GM12878 (cell line): ENCODE measurements around the gene FGF1. TPM values are rescaled to one million over a fixed set of nuclear protein-coding genes. Genes with fewer than 3 reads are reported as not detected.

Source experiments
- ATAC-seq: fragments of 200-7000 bp; cut with Tn5 transposase; 3 replicates; pipeline ENCODE4 v1.9.1; 2020; ENCODE audit warnings: mild to moderate bottlenecking, moderate library complexity
- BruUV-seq: library from RNA; stranded (reverse); fragments of 400-500 nt; replicated peaks from 2 replicates; lab custom pipeline; 2021; lab: Mats Ljungman, UMichigan
- CTCF ChIA-PET: fragments of 300-600 bp; sonication (Branson Sonifier 250); formaldehyde crosslinking; extraction: SDS; loops from one replicate; lab custom pipeline; 2021; ENCODE audit warnings: inconsistent platforms; lab: Yijun Ruan, JAX
- POLR2A ChIA-PET: fragments of 350-600 bp; formaldehyde crosslinking; extraction: SDS; loops from one replicate; lab custom pipeline; 2021; ENCODE audit warnings: inconsistent platforms; lab: Charles Lee
- RAD21 ChIA-PET: fragments of 300-600 bp; sonication (Branson Sonifier 250); formaldehyde crosslinking; loops from one replicate; lab custom pipeline; 2023; ENCODE audit warnings: antibody characterized with exemption; ENCODE audit not compliant: unreplicated experiment; lab: Charles Lee
- SMC1A ChIA-PET: fragments of 300-600 bp; sonication (Branson Sonifier 250); formaldehyde crosslinking; loops from one replicate; lab custom pipeline; 2023; ENCODE audit not compliant: unreplicated experiment, uncharacterized antibody; lab: Charles Lee
- DNase-seq: peaks from one replicate; pipeline ENCODE4 v3.0.0-alpha.2; 2011; ENCODE audit warnings: low read depth, low spot score
- FAIRE-seq: peaks from 3 replicates; lab custom pipeline; 2011; peaks lifted over from hg19 to GRCh38; lab: Jason Lieb, UNC
- H2AFZ ChIP-seq: 2 replicates; pipeline ENCODE4 v1.6.0; 2011; ENCODE audit warnings: low read depth, low read length, control low read depth; ENCODE audit not compliant: control insufficient read depth
- H3K27ac ChIP-seq: 2 replicates; pipeline ENCODE4 v1.5.1; 2011; ENCODE audit warnings: control low read depth; ENCODE audit not compliant: control insufficient read depth, insufficient read depth
- H3K27me3 ChIP-seq, 2 experiments: replicated peaks in 1 of 2; 2 replicates each; pipeline versions ENCODE4 v1.6.0 to v1.6.1; 2011; ENCODE audit warnings: low read length in 1 of 2; ENCODE audit not compliant: control insufficient read depth in 2 of 2, insufficient read depth in 2 of 2
- H3K36me3 ChIP-seq, 2 experiments: 2 replicates each; pipeline ENCODE4 v1.5.1; 2011; ENCODE audit warnings: low read length in 1 of 2; ENCODE audit not compliant: control insufficient read depth in 2 of 2, insufficient read depth in 2 of 2
- H3K4me1 ChIP-seq: 2 replicates; pipeline ENCODE4 v1.6.1; 2011; ENCODE audit warnings: mild to moderate bottlenecking, low read length, moderate library complexity, mixed read lengths; ENCODE audit not compliant: control insufficient read depth, insufficient read depth
- H3K4me2 ChIP-seq: 2 replicates; pipeline ENCODE4 v1.6.0; 2011; ENCODE audit warnings: control low read depth; ENCODE audit not compliant: control insufficient read depth, insufficient read depth
- H3K4me3 ChIP-seq: fragments of 200-600 bp; sonication (generic); 2 replicates; pipeline ENCODE4 v1.5.1; 2016
- H3K79me2 ChIP-seq: 2 replicates; pipeline ENCODE4 v1.6.0; 2011; ENCODE audit warnings: low read length; ENCODE audit not compliant: control insufficient read depth, insufficient read depth
- H3K9ac ChIP-seq: 2 replicates; pipeline ENCODE4 v1.8.0; 2011; ENCODE audit warnings: low read length, control low read depth, mixed read lengths; ENCODE audit not compliant: control insufficient read depth, insufficient read depth
- H3K9me3 ChIP-seq: replicated peaks from 3 replicates; pipeline ENCODE4 v1.5.1; 2011; ENCODE audit warnings: mild to moderate bottlenecking, low read length; ENCODE audit not compliant: control insufficient read depth, insufficient read depth
- H4K20me1 ChIP-seq: 2 replicates; pipeline ENCODE4 v1.6.0; 2011; ENCODE audit not compliant: control insufficient read depth, insufficient read depth
- CBFB ChIP-seq: IDR thresholded peaks from 2 replicates; pipeline ENCODE4 v1.6.1; 2016; ENCODE audit warnings: antibody characterized with exemption, low read depth
- CBX5 ChIP-seq: sonication (generic); IDR thresholded peaks from 2 replicates; pipeline ENCODE4 v1.6.1; 2016; ENCODE audit warnings: low read depth, moderate library complexity, mild to moderate bottlenecking, inconsistent platforms
- EED ChIP-seq: sonication (generic); IDR thresholded peaks from 2 replicates; pipeline ENCODE4 v1.6.1; 2016; ENCODE audit warnings: antibody characterized with exemption, low read depth
- HCFC1 ChIP-seq: fragments of 150-350 bp; IDR thresholded peaks from 2 replicates; pipeline ENCODE4 v1.6.1; 2014; ENCODE audit warnings: low read length
- IKZF2 ChIP-seq, 2 experiments: fragments of 450-650 bp; IDR thresholded peaks; 2 replicates each; pipeline ENCODE4 v1.6.1; 2017; ENCODE audit warnings: mild to moderate bottlenecking in 2 of 2, moderate library complexity in 2 of 2
- POU2F2 ChIP-seq: IDR thresholded peaks from 3 replicates; pipeline ENCODE4 v1.6.1; 2011; ENCODE audit warnings: low read depth, mild to moderate bottlenecking, low read length, borderline replicate concordance
- RELA ChIP-seq: fragments of 450-650 bp; IDR thresholded peaks from 2 replicates; pipeline ENCODE4 v1.8.0; 2014; ENCODE audit warnings: borderline replicate concordance; ENCODE audit not compliant: partially characterized antibody
- SMARCA5 ChIP-seq: fragments of 450-650 bp; IDR thresholded peaks from 2 replicates; pipeline ENCODE4 v1.6.1; 2017; ENCODE audit warnings: mild to moderate bottlenecking
- SRF ChIP-seq, 2 experiments: IDR thresholded peaks; 2 replicates each; pipeline ENCODE4 v1.6.1; 2011; ENCODE audit warnings: low read depth in 2 of 2, low read length in 2 of 2, mild to moderate bottlenecking in 1 of 2, moderate library complexity in 1 of 2
- TCF12 ChIP-seq: IDR thresholded peaks from 2 replicates; pipeline ENCODE4 v1.6.1; 2011; ENCODE audit warnings: low read depth, mild to moderate bottlenecking, low read length
- ZNF274 ChIP-seq: IDR thresholded peaks from one replicate; pipeline ENCODE4 v1.8.0; 2011; ENCODE audit not compliant: insufficient read length, insufficient read depth
- WGBS: methylation state at CpG from one replicate; pipeline ENCODE4 v1.1.6; 2016; ENCODE audit warnings: low lambda C conversion rate; ENCODE audit not compliant: insufficient replicate concordance, insufficient coverage; ENCODE audit errors: missing lambda C conversion rate; 5-methylcytosine and 5-hydroxymethylcytosine counted together
- in situ Hi-C: fragments of 300-500 bp; cut with MboI; formaldehyde crosslinking; loops from 9 replicates; pipeline ENCODE4 v1.14.3; 2018; ENCODE audit warnings: mixed read lengths
- intact Hi-C: fragments of 100-400 bp; cut with micrococcal nuclease; formaldehyde crosslinking; loops from one replicate; pipeline ENCODE4 v1.14.2; 2022; ENCODE audit not compliant: unreplicated experiment
- polyA plus RNA-seq, 11 experiments: library from polyadenylated mRNA; depleted of rRNA in 4 of 11; unstranded in 6 of 11; stranded (reverse) in 5 of 11; fragments of >200 nt; fragmentation: Nextera tagmentation in 4 of 11; fragmentation: Illumina TruSeq in 1 of 11; extraction: Ambion mirVana in 4 of 11; extraction: Trizol in 1 of 11; gene quantifications; 1 replicate in 1 of 11; 2 replicates in 10 of 11; pipeline versions ENCODE4 v1.2.1 to v1.2.3, GENCODE V29; 2011 to 2016; ENCODE audit warnings: inconsistent platforms in 2 of 11, missing spikeins in 2 of 11, low read depth in 1 of 11
- total RNA-seq, 4 experiments: library from RNA; depleted of rRNA in 3 of 4; stranded (reverse); fragments of >200 nt in 3 of 4; fragmentation: Illumina TruSeq in 1 of 4; extraction: Trizol in 1 of 4; gene quantifications; 2 replicates each; pipeline versions ENCODE4 v1.2.1 to v1.2.3, GENCODE V29; 2013 to 2021
- TF ChIP-seq, protein P1 (sequence below): IDR thresholded peaks from 2 replicates; pipeline ENCODE4 v1.6.1; 2011; ENCODE audit warnings: low read depth, low read length, improper control_type of control experiment, borderline replicate concordance
- TF ChIP-seq, protein P2 (sequence below): fragments of 450-650 bp; IDR thresholded peaks from 2 replicates; pipeline ENCODE4 v1.6.1; 2017; ENCODE audit warnings: mild to moderate bottlenecking, moderate library complexity

FGF1 gene
- total and polyA plus RNA-seq, 10 of the 15 experiments (the other 5 are each of a cell fraction or from before 2014, with no cell fraction given): not detected

DNA sequence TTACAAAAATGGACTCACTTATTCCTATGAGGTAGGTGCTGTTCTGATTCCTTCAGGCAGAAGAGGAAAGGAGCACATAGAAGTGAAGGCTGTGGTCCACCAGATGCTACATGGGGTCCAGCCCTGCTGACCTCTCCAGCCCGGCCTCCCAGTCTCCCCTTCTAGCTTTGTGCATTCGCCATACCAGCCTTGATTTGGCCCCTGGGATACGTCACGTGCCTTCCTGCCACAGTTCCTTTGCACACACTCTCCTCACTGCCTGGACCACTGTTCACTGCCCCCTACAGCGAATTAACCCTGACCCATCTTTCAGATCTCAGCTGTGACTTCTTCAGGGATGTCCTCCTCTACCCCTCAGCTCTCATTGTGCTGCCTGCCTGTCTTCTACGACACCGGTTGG is 32.6 kb downstream of the FGF1 start (continued):
- TF ChIP-seq SRF (IDR thresholded peaks at IDR 0.05; ENCODE audit: low read depth in 2 of 2, low read length in 2 of 2) (no peak), RELA (no peak), CBX5 (no peak)

DNA sequence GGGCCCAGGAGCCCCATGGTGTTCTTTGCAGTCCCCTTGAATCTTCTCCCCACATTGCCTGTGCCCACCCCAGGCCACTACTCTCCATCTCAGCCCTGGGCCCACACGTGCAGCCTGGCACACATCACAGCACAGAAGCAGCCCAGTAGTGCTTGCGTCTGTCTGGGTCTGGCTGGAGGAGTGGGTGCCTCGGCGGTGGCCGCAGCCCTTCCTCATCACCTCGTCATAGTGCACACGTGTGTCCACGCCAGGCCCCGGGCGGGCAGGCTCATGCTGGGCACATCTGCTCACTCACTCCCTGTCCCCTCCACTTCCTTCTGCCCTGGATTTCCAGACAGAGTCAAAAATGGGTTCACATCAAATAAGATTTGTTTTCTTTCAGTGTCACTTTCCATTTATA is 33.3 kb downstream of the FGF1 start:
- intact Hi-C loops: no loop called here
- Histone ChIP-seq H3K79me2 (no peaks in the 10 kb centered on the region), H3K4me1 (no peaks in the 10 kb centered on the region), H3K9me3 (no peaks in the 10 kb centered on the region), H3K4me3 (no peak overlapping the region), H3K27me3 (no peaks in the 10 kb centered on the region; a peak in 2 of 4 replicates), H3K9ac (no peak overlapping the region), H2AFZ (no peak overlapping the region), H4K20me1 (no peaks in the 10 kb centered on the region), H3K36me3 (no peaks in the 10 kb centered on the region), H3K4me2 (no peak overlapping the region), H3K27ac (no peak overlapping the region)
- CTCF ChIA-PET: no interaction called here
- SMC1A ChIA-PET: no interaction called here
- WGBS: 24% methylated on average over 10 of the region's 10 CpGs
- BruUV-seq: no TSS peak
- TF ChIP-seq HCFC1: no peak
- no peak for ATAC-seq
- no peak for FAIRE-seq
- in situ Hi-C loops: no loop called here
- POLR2A ChIA-PET: no interaction called here
- no peak for DNase-seq
- RAD21 ChIA-PET: no interaction called here

GRCh38 chr5:142650881-142651280 is 35.0 kb downstream of the FGF1 start:
- Histone ChIP-seq H3K4me2 (no peak overlapping the region), H3K4me1 (no peaks in the 10 kb centered on the region), H3K27ac (no peak overlapping the region), H3K27me3 (no peaks in the 10 kb centered on the region; a peak in 1 of 4 replicates), H2AFZ (no peak overlapping the region), H3K36me3 (no peaks in the 10 kb centered on the region), H3K79me2 (no peaks in the 10 kb centered on the region), H3K9me3 (no peaks in the 10 kb centered on the region), H4K20me1 (no peaks in the 10 kb centered on the region), H3K4me3 (no peak overlapping the region), H3K9ac (no peak overlapping the region)
- BruUV-seq: no TSS peak
- 0% methylated on average over 8 of the region's 8 CpGs for WGBS
- ChIA-PET RAD21 (no interaction called here), SMC1A (no interaction called here), CTCF (interaction anchor here (1.8 kb wide), 1 partner anchor 48 kb away, joined by 5 read pairs; no protein-coding TSS in a partner anchor), POLR2A (no interaction called here)
- in situ Hi-C loops (no loop called here), intact Hi-C loops (no loop called here)
- no peak for FAIRE-seq
- DNase-seq: no peak
- no peak for ATAC-seq
- no peak for TF ChIP-seq TCF12
- TF ChIP-seq POU2F2: no peak
- no peak for TF ChIP-seq IKZF2 (IDR thresholded peaks at IDR 0.05)
- TF ChIP-seq CBFB: no peak
- TF ChIP-seq CBX5: no peak
- TF ChIP-seq, protein P1, sequence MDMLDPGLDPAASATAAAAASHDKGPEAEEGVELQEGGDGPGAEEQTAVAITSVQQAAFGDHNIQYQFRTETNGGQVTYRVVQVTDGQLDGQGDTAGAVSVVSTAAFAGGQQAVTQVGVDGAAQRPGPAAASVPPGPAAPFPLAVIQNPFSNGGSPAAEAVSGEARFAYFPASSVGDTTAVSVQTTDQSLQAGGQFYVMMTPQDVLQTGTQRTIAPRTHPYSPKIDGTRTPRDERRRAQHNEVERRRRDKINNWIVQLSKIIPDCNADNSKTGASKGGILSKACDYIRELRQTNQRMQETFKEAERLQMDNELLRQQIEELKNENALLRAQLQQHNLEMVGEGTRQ: no peak
- TF ChIP-seq SMARCA5: no peak
- TF ChIP-seq EED: no peak
- no peak for TF ChIP-seq ZNF274
- TF ChIP-seq, protein P2, sequence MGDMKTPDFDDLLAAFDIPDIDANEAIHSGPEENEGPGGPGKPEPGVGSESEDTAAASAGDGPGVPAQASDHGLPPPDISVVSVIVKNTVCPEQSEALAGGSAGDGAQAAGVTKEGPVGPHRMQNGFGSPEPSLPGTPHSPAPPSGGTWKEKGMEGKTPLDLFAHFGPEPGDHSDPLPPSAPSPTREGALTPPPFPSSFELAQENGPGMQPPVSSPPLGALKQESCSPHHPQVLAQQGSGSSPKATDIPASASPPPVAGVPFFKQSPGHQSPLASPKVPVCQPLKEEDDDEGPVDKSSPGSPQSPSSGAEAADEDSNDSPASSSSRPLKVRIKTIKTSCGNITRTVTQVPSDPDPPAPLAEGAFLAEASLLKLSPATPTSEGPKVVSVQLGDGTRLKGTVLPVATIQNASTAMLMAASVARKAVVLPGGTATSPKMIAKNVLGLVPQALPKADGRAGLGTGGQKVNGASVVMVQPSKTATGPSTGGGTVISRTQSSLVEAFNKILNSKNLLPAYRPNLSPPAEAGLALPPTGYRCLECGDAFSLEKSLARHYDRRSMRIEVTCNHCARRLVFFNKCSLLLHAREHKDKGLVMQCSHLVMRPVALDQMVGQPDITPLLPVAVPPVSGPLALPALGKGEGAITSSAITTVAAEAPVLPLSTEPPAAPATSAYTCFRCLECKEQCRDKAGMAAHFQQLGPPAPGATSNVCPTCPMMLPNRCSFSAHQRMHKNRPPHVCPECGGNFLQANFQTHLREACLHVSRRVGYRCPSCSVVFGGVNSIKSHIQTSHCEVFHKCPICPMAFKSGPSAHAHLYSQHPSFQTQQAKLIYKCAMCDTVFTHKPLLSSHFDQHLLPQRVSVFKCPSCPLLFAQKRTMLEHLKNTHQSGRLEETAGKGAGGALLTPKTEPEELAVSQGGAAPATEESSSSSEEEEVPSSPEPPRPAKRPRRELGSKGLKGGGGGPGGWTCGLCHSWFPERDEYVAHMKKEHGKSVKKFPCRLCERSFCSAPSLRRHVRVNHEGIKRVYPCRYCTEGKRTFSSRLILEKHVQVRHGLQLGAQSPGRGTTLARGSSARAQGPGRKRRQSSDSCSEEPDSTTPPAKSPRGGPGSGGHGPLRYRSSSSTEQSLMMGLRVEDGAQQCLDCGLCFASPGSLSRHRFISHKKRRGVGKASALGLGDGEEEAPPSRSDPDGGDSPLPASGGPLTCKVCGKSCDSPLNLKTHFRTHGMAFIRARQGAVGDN: no peak
